HEK293 (cell line): Measurements from ENCODE around the gene CALHM1.

Experiments
- GLI4 ChIP-seq: fragments of 450-650 bp; formaldehyde crosslinking; IDR thresholded peaks from 2 replicates; pipeline ENCODE4 v1.5.1; 2016; ENCODE audit warnings: missing biosample characterization, missing genetic modification characterization
- HOXD13 ChIP-seq: sonication (generic); formaldehyde crosslinking; IDR thresholded peaks from 2 replicates; pipeline ENCODE4 v1.8.0; 2022; ENCODE audit warnings: missing genetic modification reagents, borderline replicate concordance
- KLF17 ChIP-seq: fragments of 450-650 bp; formaldehyde crosslinking; IDR thresholded peaks from 2 replicates; pipeline ENCODE4 v1.5.1; 2016; ENCODE audit warnings: missing biosample characterization, missing genetic modification characterization
- OSR2 ChIP-seq: fragments of 450-650 bp; formaldehyde crosslinking; IDR thresholded peaks from 2 replicates; pipeline ENCODE4 v1.5.1; 2016; ENCODE audit warnings: missing biosample characterization, missing genetic modification characterization
- PRDM10 ChIP-seq: fragments of 450-650 bp; formaldehyde crosslinking; IDR thresholded peaks from 2 replicates; pipeline ENCODE4 v1.5.1; 2016; ENCODE audit warnings: missing biosample characterization, missing genetic modification characterization
- REST ChIP-seq: fragments of 450-650 bp; formaldehyde crosslinking; IDR thresholded peaks from 2 replicates; pipeline ENCODE4 v1.5.1; 2016; ENCODE audit warnings: missing biosample characterization, missing genetic modification characterization
- SCRT1 ChIP-seq: fragments of 450-650 bp; formaldehyde crosslinking; IDR thresholded peaks from 2 replicates; pipeline ENCODE4 v1.5.1; 2016; ENCODE audit warnings: missing biosample characterization, missing genetic modification characterization, borderline replicate concordance
- SP2 ChIP-seq: fragments of 450-650 bp; formaldehyde crosslinking; IDR thresholded peaks from 2 replicates; pipeline ENCODE4 v1.5.1; 2016; ENCODE audit warnings: missing biosample characterization, missing genetic modification characterization
- YY1 ChIP-seq: fragments of 450-650 bp; formaldehyde crosslinking; IDR thresholded peaks from 2 replicates; pipeline ENCODE4 v1.5.1; 2018; ENCODE audit warnings: missing biosample characterization, missing genetic modification characterization
- ZBTB17 ChIP-seq: fragments of 450-650 bp; formaldehyde crosslinking; IDR thresholded peaks from 2 replicates; pipeline ENCODE4 v1.5.1; 2016; ENCODE audit warnings: missing biosample characterization, missing genetic modification characterization
- ZBTB44 ChIP-seq: fragments of 450-650 bp; IDR thresholded peaks from 2 replicates; pipeline ENCODE4 v1.5.1; 2018; ENCODE audit warnings: missing biosample characterization, mild to moderate bottlenecking, missing genetic modification characterization
- ZIC2 ChIP-seq: fragments of 450-650 bp; formaldehyde crosslinking; IDR thresholded peaks from 2 replicates; pipeline ENCODE4 v1.5.1; 2016; ENCODE audit warnings: missing biosample characterization, missing genetic modification characterization
- ZNF112 ChIP-seq: fragments of 450-650 bp; formaldehyde crosslinking; IDR thresholded peaks from 2 replicates; pipeline ENCODE4 v1.5.0; 2017; ENCODE audit warnings: missing biosample characterization, missing genetic modification characterization
- ZNF114 ChIP-seq: fragments of 450-650 bp; formaldehyde crosslinking; IDR thresholded peaks from 2 replicates; pipeline ENCODE4 v1.5.0; 2017; ENCODE audit warnings: missing biosample characterization, missing genetic modification characterization
- ZNF174 ChIP-seq: fragments of 450-650 bp; formaldehyde crosslinking; IDR thresholded peaks from 2 replicates; pipeline ENCODE4 v1.5.0; 2017; ENCODE audit warnings: missing biosample characterization, mild to moderate bottlenecking, missing genetic modification characterization
- ZNF175 ChIP-seq: fragments of 450-650 bp; formaldehyde crosslinking; IDR thresholded peaks from 2 replicates; pipeline ENCODE4 v1.5.1; 2016; ENCODE audit warnings: missing biosample characterization, missing genetic modification characterization
- ZNF221 ChIP-seq: fragments of 450-650 bp; formaldehyde crosslinking; IDR thresholded peaks from 2 replicates; pipeline ENCODE4 v1.5.1; 2017; ENCODE audit warnings: missing biosample characterization, missing genetic modification characterization, borderline replicate concordance
- ZNF362 ChIP-seq: fragments of 450-650 bp; formaldehyde crosslinking; IDR thresholded peaks from 2 replicates; pipeline ENCODE4 v1.5.1; 2016; ENCODE audit warnings: missing biosample characterization, missing genetic modification characterization
- ZNF394 ChIP-seq: fragments of 450-650 bp; formaldehyde crosslinking; IDR thresholded peaks from 2 replicates; pipeline ENCODE4 v1.5.1; 2016; ENCODE audit warnings: missing biosample characterization, missing genetic modification characterization, mild to moderate bottlenecking, moderate library complexity, borderline replicate concordance
- ZNF433 ChIP-seq: fragments of 450-650 bp; formaldehyde crosslinking; IDR thresholded peaks from 2 replicates; pipeline ENCODE4 v1.5.1; 2016; ENCODE audit warnings: missing biosample characterization, missing genetic modification characterization, low read depth
- ZNF488 ChIP-seq: fragments of 450-650 bp; formaldehyde crosslinking; IDR thresholded peaks from 2 replicates; pipeline ENCODE4 v1.5.1; 2016; ENCODE audit warnings: missing biosample characterization, missing genetic modification characterization
- ZNF514 ChIP-seq: fragments of 450-650 bp; formaldehyde crosslinking; IDR thresholded peaks from 2 replicates; pipeline ENCODE4 v1.5.1; 2016; ENCODE audit warnings: missing biosample characterization, missing genetic modification characterization
- ZNF529 ChIP-seq: fragments of 450-650 bp; formaldehyde crosslinking; IDR thresholded peaks from 2 replicates; pipeline ENCODE4 v1.5.1; 2017; ENCODE audit warnings: missing genetic modification characterization, missing biosample characterization; ENCODE audit not compliant: insufficient replicate concordance
- ZNF626 ChIP-seq: fragments of 450-650 bp; sonication (Bioruptor Pico); formaldehyde crosslinking; IDR thresholded peaks from 2 replicates; pipeline ENCODE4 v1.5.1; 2018; ENCODE audit warnings: missing biosample characterization, missing genetic modification characterization, inconsistent platforms
- TF ChIP-seq, protein P1 (sequence below): fragments of 450-650 bp; formaldehyde crosslinking; IDR thresholded peaks from 2 replicates; pipeline ENCODE4 v1.5.1; 2017; ENCODE audit warnings: missing biosample characterization, missing genetic modification characterization

CALHM1 gene

DNA sequence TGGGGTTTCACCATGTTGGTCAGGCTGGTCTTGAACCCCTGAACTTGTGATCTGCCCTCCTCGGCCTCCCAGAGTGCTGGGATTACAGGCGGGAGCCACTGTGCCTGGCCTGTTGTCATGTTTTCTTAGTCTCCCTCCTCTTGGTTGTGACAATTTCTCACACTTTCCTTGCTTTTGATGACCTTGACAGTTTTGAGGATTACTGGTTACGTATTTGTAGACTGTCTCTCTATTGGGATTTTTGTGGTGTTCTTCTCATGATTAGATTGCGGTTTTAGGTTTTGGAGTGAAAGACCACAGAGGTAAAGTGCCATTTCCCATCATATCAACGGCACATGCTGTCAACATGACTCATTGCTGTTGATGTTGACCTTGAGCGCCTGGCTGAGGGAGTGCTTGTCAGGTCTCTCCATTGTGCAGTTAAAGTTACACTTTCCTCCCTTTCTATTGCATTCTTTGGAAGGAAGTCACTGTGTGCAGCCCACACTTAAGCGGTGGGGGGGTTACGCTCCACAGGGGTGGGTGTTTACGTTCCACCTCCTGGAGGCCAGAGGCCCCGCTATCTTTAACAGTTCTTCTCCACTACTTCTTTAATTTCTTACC, 45.6 kb upstream of the CALHM1 start (continued):
- TF ChIP-seq REST (tag by site-specific recombination) = no peak
- no peak for TF ChIP-seq ZNF626 (tag by site-specific recombination)
- TF ChIP-seq GLI4 (tag by site-specific recombination) = no peak
- TF ChIP-seq ZNF394 (tag by site-specific recombination) = no peak; the same call in 1 of the 2 replicates
- no peak for TF ChIP-seq ZNF114
- no peak; the same call in 1 of the 2 replicates for TF ChIP-seq ZBTB44
- TF ChIP-seq YY1 (tag by site-specific recombination) = no peak
- TF ChIP-seq ZNF175 (tag by site-specific recombination) = no peak
- no peak for TF ChIP-seq HOXD13 (CRISPR knock-in tag)
- TF ChIP-seq ZNF433 (tag by site-specific recombination) = no peak
- TF ChIP-seq ZIC2 = peak; percentile 99
- TF ChIP-seq ZNF529 (tag by site-specific recombination) = no peak
- TF ChIP-seq, protein P1, sequence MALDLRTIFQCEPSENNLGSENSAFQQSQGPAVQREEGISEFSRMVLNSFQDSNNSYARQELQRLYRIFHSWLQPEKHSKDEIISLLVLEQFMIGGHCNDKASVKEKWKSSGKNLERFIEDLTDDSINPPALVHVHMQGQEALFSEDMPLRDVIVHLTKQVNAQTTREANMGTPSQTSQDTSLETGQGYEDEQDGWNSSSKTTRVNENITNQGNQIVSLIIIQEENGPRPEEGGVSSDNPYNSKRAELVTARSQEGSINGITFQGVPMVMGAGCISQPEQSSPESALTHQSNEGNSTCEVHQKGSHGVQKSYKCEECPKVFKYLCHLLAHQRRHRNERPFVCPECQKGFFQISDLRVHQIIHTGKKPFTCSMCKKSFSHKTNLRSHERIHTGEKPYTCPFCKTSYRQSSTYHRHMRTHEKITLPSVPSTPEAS (tag by site-specific recombination) = peak; percentile 91
- peak; percentile 55 for TF ChIP-seq ZBTB17
- no peak for TF ChIP-seq ZNF488 (tag by site-specific recombination)
- TF ChIP-seq OSR2 (tag by site-specific recombination) = peak; percentile 74; the same call in 1 of the 2 replicates
- no peak for TF ChIP-seq SCRT1 (tag by site-specific recombination)
- no peak for TF ChIP-seq ZNF221 (tag by site-specific recombination)
- peak; percentile 59; the same call in 1 of the 2 replicates for TF ChIP-seq PRDM10 (tag by site-specific recombination)
- no peak for TF ChIP-seq ZNF112 (tag by site-specific recombination)
- TF ChIP-seq ZNF174 (tag by site-specific recombination) = no peak
- no peak for TF ChIP-seq ZNF362 (tag by site-specific recombination)
- peak; percentile 95 for TF ChIP-seq KLF17 (tag by site-specific recombination)
- TF ChIP-seq ZNF514 (tag by site-specific recombination) = no peak
- peak; percentile 36 for TF ChIP-seq SP2 (tag by site-specific recombination)
